Caco-2 (cell line): ENCODE measurements around the gene MPP3. TPM values are rescaled to one million over a fixed set of nuclear protein-coding genes. Genes with fewer than 3 reads are reported as not detected.
"Not testable (repeated sequence)": the region's sequence is repeated elsewhere in the genome, so short reads cannot be mapped to it uniquely, and the experiment has no call there.

Source experiments
- BruUV-seq: library from RNA; stranded (reverse); fragments of 400-500 nt; replicated peaks from 2 replicates; lab custom pipeline; 2021; lab: Mats Ljungman, UMichigan
- CTCF ChIA-PET: fragments of 300-600 bp; sonication (Branson Sonifier 250); formaldehyde crosslinking; loops from one replicate; lab custom pipeline; 2022; ENCODE audit warnings: antibody characterized with exemption; lab: Charles Lee
- POLR2A ChIA-PET: fragments of 300-600 bp; sonication (Branson Sonifier 250); formaldehyde crosslinking; loops from one replicate; lab custom pipeline; 2022; ENCODE audit warnings: antibody characterized with exemption; lab: Charles Lee
- DNase-seq, 2 experiments: peaks; one replicate each; pipeline versions ENCODE4 v3.0.0 to v3.0.0-alpha.2; 2020 to 2022
- H3K27me3 ChIP-seq: replicated peaks from 2 replicates; pipeline ENCODE4 v1.6.0; 2011; ENCODE audit warnings: low read length; ENCODE audit not compliant: control insufficient read depth, insufficient read depth
- H3K36me3 ChIP-seq: 2 replicates; pipeline ENCODE4 v1.5.1; 2011; ENCODE audit warnings: low read length; ENCODE audit not compliant: control insufficient read depth, insufficient read depth
- H3K4me1 ChIP-seq: fragments of 250-450 bp; sonication (Bioruptor Pico); 2 replicates; pipeline ENCODE4 v1.5.1; 2020; ENCODE audit warnings: mild to moderate bottlenecking
- H3K4me3 ChIP-seq: 2 replicates; pipeline ENCODE4 v1.5.1; 2011; ENCODE audit warnings: low read depth, mild to moderate bottlenecking, control low read depth, low read length
- H3K9me3 ChIP-seq: fragments of 250-450 bp; sonication (Bioruptor Pico); 2 replicates; pipeline ENCODE4 v1.5.1; 2020; ENCODE audit warnings: mild to moderate bottlenecking, moderate library complexity
- H3K27ac Mint-ChIP-seq: one replicate; pipeline ENCODE4 v1.8.0; 2022; ENCODE audit warnings: mixed read lengths; ENCODE audit not compliant: unreplicated experiment
- H3K27me3 Mint-ChIP-seq: one replicate; pipeline ENCODE4 v1.8.0; 2022; ENCODE audit warnings: mixed read lengths; ENCODE audit not compliant: insufficient read depth, unreplicated experiment
- H3K36me3 Mint-ChIP-seq: one replicate; pipeline ENCODE4 v1.8.0; 2022; ENCODE audit warnings: mild to moderate bottlenecking, mixed read lengths; ENCODE audit not compliant: insufficient read depth, unreplicated experiment
- H3K4me1 Mint-ChIP-seq: one replicate; pipeline ENCODE4 v1.8.0; 2022; ENCODE audit warnings: low read depth, mixed read lengths; ENCODE audit not compliant: unreplicated experiment
- H3K4me3 Mint-ChIP-seq: one replicate; pipeline ENCODE4 v1.8.0; 2022; ENCODE audit warnings: mild to moderate bottlenecking, moderate library complexity, mixed read lengths; ENCODE audit not compliant: unreplicated experiment
- H3K9me3 Mint-ChIP-seq: one replicate; pipeline ENCODE4 v1.8.0; 2022; ENCODE audit warnings: mixed read lengths; ENCODE audit not compliant: unreplicated experiment
- CTCF ChIP-seq, 2 experiments: fragments of 200-600 bp in 1 of 2; IDR thresholded peaks; 1 replicate in 1 of 2; 2 replicates in 1 of 2; pipeline versions ENCODE4 v1.5.1 to v1.8.0; 2011 to 2022; ENCODE audit warnings: antibody characterized with exemption in 1 of 2, control low read depth in 1 of 2, inconsistent platforms in 1 of 2, low read depth in 1 of 2, low read length in 1 of 2, mild to moderate bottlenecking in 1 of 2, moderate library complexity in 1 of 2; ENCODE audit not compliant: insufficient read depth in 1 of 2, severe bottlenecking in 1 of 2, unreplicated experiment in 1 of 2
- intact Hi-C: fragments of 100-400 bp; cut with micrococcal nuclease; formaldehyde crosslinking; loops from one replicate; pipeline ENCODE4 v1.10.0; 2022; ENCODE audit not compliant: unreplicated experiment
- total RNA-seq: library from RNA; stranded (reverse); gene quantifications from 2 replicates; pipeline ENCODE4 v1.2.3, GENCODE V29; 2022

The MPP3 gene
- total RNA-seq, 1 experiment from 2014 or later: 7.9 TPM

GRCh38 chr17:43873091-43873490 lies 40.1 kb upstream of the MPP3 start:
- Histone ChIP-seq H3K9me3 (no peaks in the 10 kb centered on the region), H3K36me3 (no peaks in the 10 kb centered on the region), H3K4me1 (no peaks in the 10 kb centered on the region), H3K27me3 (no peaks in the 10 kb centered on the region), H3K4me3 (no peak overlapping the region)
- Mint-ChIP-seq H3K27me3 (peaks cover 7% of the 10 kb centered on the region), H3K36me3 (no peaks in the 10 kb centered on the region), H3K4me1 (peaks cover 6% of the 10 kb centered on the region), H3K9me3 (peaks cover 9% of the 10 kb centered on the region), H3K27ac (no peak overlapping the region), H3K4me3 (no peak overlapping the region)
- intact Hi-C loops: no loop called here
- TF ChIP-seq CTCF (IDR thresholded peaks at IDR 0.05; ENCODE audit: insufficient read depth in 1 of 2, low read depth in 1 of 2, low read length in 1 of 2, severe bottlenecking in 1 of 2, unreplicated experiment in 1 of 2): peak in 1 of 2 experiments; percentile 25
- DNase-seq: no peak
- ChIA-PET POLR2A (no interaction called here), CTCF (no interaction called here)
- BruUV-seq: no TSS peak

GRCh38 chr17:43871946-43872690 lies 39.2 kb upstream of the MPP3 start:
- ChIA-PET POLR2A (no interaction called here), CTCF (no interaction called here)
- peak overlapping the region; percentile 27 for H3K4me3 Mint-ChIP-seq
- H3K27ac Mint-ChIP-seq: no peak overlapping the region
- peaks cover 6% of the 10 kb centered on the region for H3K4me1 Mint-ChIP-seq
- Histone ChIP-seq H3K4me3 (no peak overlapping the region), H3K36me3 (no peaks in the 10 kb centered on the region), H3K4me1 (no peaks in the 10 kb centered on the region), H3K27me3 (no peaks in the 10 kb centered on the region), H3K9me3 (no peaks in the 10 kb centered on the region)
- H3K9me3 Mint-ChIP-seq: peaks cover 9% of the 10 kb centered on the region
- H3K36me3 Mint-ChIP-seq: no peaks in the 10 kb centered on the region
- peaks cover 10% of the 10 kb centered on the region for H3K27me3 Mint-ChIP-seq
- DNase-seq: no peak
- BruUV-seq: no TSS peak
- TF ChIP-seq CTCF (IDR thresholded peaks at IDR 0.05; ENCODE audit: insufficient read depth in 1 of 2, low read depth in 1 of 2, low read length in 1 of 2, severe bottlenecking in 1 of 2, unreplicated experiment in 1 of 2): no peak
- intact Hi-C loops: no loop called here

- BruUV-seq, H3K4me3 Mint-ChIP-seq, H3K36me3 Mint-ChIP-seq, DNase-seq, H3K9me3 Mint-ChIP-seq, H3K27ac Mint-ChIP-seq, H3K27me3 ChIP-seq, H3K9me3 ChIP-seq, CTCF ChIA-PET, H3K4me1 ChIP-seq, POLR2A ChIA-PET, intact Hi-C loops, H3K4me3 ChIP-seq, H3K36me3 ChIP-seq, H3K27me3 Mint-ChIP-seq, H3K4me1 Mint-ChIP-seq: not testable (repeated sequence)
Observed at GRCh38 chr17:43869031-43869430, 36.1 kb upstream of the MPP3 start.
